IMR-90 (cell line): ENCODE results near the gene GPR152. TPM values are rescaled to one million over a fixed set of nuclear protein-coding genes. Genes with fewer than 3 reads are reported as not detected.

Experiments
- ATAC-seq: fragments of 200-7000 bp; cut with Tn5 transposase; 2 replicates; pipeline ENCODE4 v1.9.1; 2020; ENCODE audit warnings: low read depth, mild to moderate bottlenecking, moderate library complexity
- BruUV-seq: library from RNA; stranded (reverse); fragments of 400-500 nt; replicated peaks from 2 replicates; lab custom pipeline; 2021; lab: Mats Ljungman, UMichigan
- CTCF ChIA-PET: fragments of 300-600 bp; formaldehyde crosslinking; extraction: SDS; loops from one replicate; lab custom pipeline; 2021; ENCODE audit warnings: antibody characterized with exemption; lab: Yijun Ruan, JAX
- POLR2A ChIA-PET: fragments of 300-600 bp; sonication (Branson Sonifier 250); formaldehyde crosslinking; loops from one replicate; lab custom pipeline; 2022; ENCODE audit warnings: antibody characterized with exemption; ENCODE audit not compliant: unreplicated experiment; lab: Charles Lee
- DNase-seq: peaks from one replicate; pipeline ENCODE4 v3.0.0; 2013
- H2AFZ ChIP-seq: replicated peaks from 2 replicates; pipeline ENCODE3; 2013; ENCODE audit warnings: low read length, mild to moderate bottlenecking; ENCODE audit not compliant: poor library complexity
- H2AK5ac ChIP-seq: 2 replicates; pipeline ENCODE4 v1.6.1; 2013; ENCODE audit warnings: low read depth, low read length, inconsistent platforms
- H2AK9ac ChIP-seq: replicated peaks from 2 replicates; pipeline ENCODE3; 2013; ENCODE audit warnings: mild to moderate bottlenecking, low read depth, low read length, moderate library complexity; ENCODE audit not compliant: poor library complexity
- H2BK120ac ChIP-seq: 2 replicates; pipeline ENCODE4 v1.6.1; 2013; ENCODE audit warnings: low read depth, low read length, inconsistent platforms
- H2BK15ac ChIP-seq: 3 replicates; pipeline ENCODE4 v1.6.1; 2013; ENCODE audit warnings: low read depth, low read length, inconsistent platforms
- H2BK20ac ChIP-seq: 2 replicates; pipeline ENCODE4 v1.6.1; 2013; ENCODE audit warnings: low read depth, mild to moderate bottlenecking, inconsistent platforms, low read length, moderate library complexity
- H2BK5ac ChIP-seq: 2 replicates; pipeline ENCODE4 v1.6.1; 2013; ENCODE audit warnings: mild to moderate bottlenecking, low read depth, low read length, inconsistent platforms; ENCODE audit not compliant: poor library complexity, severe bottlenecking
- H3K14ac ChIP-seq: replicated peaks from 2 replicates; pipeline ENCODE4 v1.6.1; 2013; ENCODE audit warnings: low read depth, low read length, inconsistent platforms
- H3K18ac ChIP-seq: 2 replicates; pipeline ENCODE4 v1.6.1; 2013; ENCODE audit warnings: low read depth, low read length, control low read depth
- H3K23ac ChIP-seq: 2 replicates; pipeline ENCODE4 v1.6.1; 2013; ENCODE audit warnings: low read depth, low read length, inconsistent platforms
- H3K27ac ChIP-seq: 2 replicates; pipeline ENCODE4 v1.5.1; 2013; ENCODE audit warnings: mild to moderate bottlenecking, control low read depth, low read length; ENCODE audit not compliant: insufficient read depth
- H3K27me3 ChIP-seq: 2 replicates; pipeline ENCODE4 v1.6.1; 2013; ENCODE audit warnings: low read length; ENCODE audit not compliant: control insufficient read depth, insufficient read depth
- H3K36me3 ChIP-seq: 2 replicates; pipeline ENCODE4 v1.6.1; 2013; ENCODE audit warnings: low read length, mixed read lengths; ENCODE audit not compliant: control insufficient read depth, insufficient read depth
- H3K4ac ChIP-seq: 2 replicates; pipeline ENCODE4 v1.6.1; 2013; ENCODE audit warnings: low read depth, low read length, inconsistent platforms
- H3K4me1 ChIP-seq: 2 replicates; pipeline ENCODE4 v1.6.1; 2013; ENCODE audit warnings: low read length, mixed read lengths; ENCODE audit not compliant: control insufficient read depth, insufficient read depth
- H3K4me2 ChIP-seq: 2 replicates; pipeline ENCODE4 v1.6.1; 2013; ENCODE audit warnings: low read depth, mild to moderate bottlenecking, control low read depth, low read length, moderate library complexity
- H3K4me3 ChIP-seq: 2 replicates; pipeline ENCODE4 v1.5.1; 2013; ENCODE audit warnings: low read depth, mild to moderate bottlenecking, control low read depth, low read length, moderate library complexity; ENCODE audit not compliant: insufficient read depth
- H3K56ac ChIP-seq: 2 replicates; pipeline ENCODE4 v1.6.1; 2013; ENCODE audit warnings: low read length, inconsistent platforms; ENCODE audit not compliant: insufficient read depth; ENCODE audit errors: extremely low read depth
- H3K79me1 ChIP-seq, 2 experiments: 2 replicates each; pipeline ENCODE4 v1.6.1; 2013; ENCODE audit warnings: low read length in 2 of 2, inconsistent platforms in 1 of 2, low read depth in 1 of 2
- H3K9ac ChIP-seq: 2 replicates; pipeline ENCODE4 v1.6.1; 2013; ENCODE audit warnings: low read depth, low read length, control low read depth
- H3K9me1 ChIP-seq: 2 replicates; pipeline ENCODE4 v1.6.1; 2013; ENCODE audit warnings: low read length, inconsistent platforms; ENCODE audit not compliant: insufficient read depth
- H3K9me3 ChIP-seq: 2 replicates; pipeline ENCODE4 v1.6.1; 2013; ENCODE audit warnings: low read length; ENCODE audit not compliant: control insufficient read depth, insufficient read depth
- H4K20me1 ChIP-seq: 2 replicates; pipeline ENCODE4 v1.6.1; 2013; ENCODE audit warnings: low read length, inconsistent platforms; ENCODE audit not compliant: insufficient read depth
- H4K5ac ChIP-seq: 2 replicates; pipeline ENCODE4 v1.6.1; 2013; ENCODE audit warnings: mild to moderate bottlenecking, low read depth, low read length, control low read depth
- H4K8ac ChIP-seq, 2 experiments: 2 replicates each; pipeline ENCODE4 v1.6.1; 2013; ENCODE audit warnings: low read depth in 2 of 2, low read length in 2 of 2, control low read depth in 1 of 2, inconsistent platforms in 1 of 2
- H4K91ac ChIP-seq: 2 replicates; pipeline ENCODE4 v1.6.1; 2013; ENCODE audit warnings: low read depth, low read length, inconsistent platforms; ENCODE audit not compliant: insufficient read depth
- BHLHE40 ChIP-seq: fragments of 150-350 bp; IDR thresholded peaks from 2 replicates; pipeline ENCODE4 v1.6.1; 2016; ENCODE audit warnings: mild to moderate bottlenecking, low read depth, low read length
- CEBPB ChIP-seq: IDR thresholded peaks from 2 replicates; pipeline ENCODE4 v1.6.1; 2012; ENCODE audit warnings: low read depth, low read length, improper control_type of control experiment
- CHD1 ChIP-seq: IDR thresholded peaks from 2 replicates; pipeline ENCODE4 v1.6.1; 2012; ENCODE audit warnings: low read depth, low read length, improper control_type of control experiment
- ELK1 ChIP-seq: fragments of 150-350 bp; IDR thresholded peaks from 2 replicates; pipeline ENCODE4 v1.6.1; 2016; ENCODE audit warnings: low read depth, mild to moderate bottlenecking, low read length, moderate library complexity, borderline replicate concordance
- FOS ChIP-seq: fragments of 150-350 bp; IDR thresholded peaks from 2 replicates; pipeline ENCODE4 v1.6.1; 2016; ENCODE audit warnings: low read depth, low read length
- MAFK ChIP-seq: IDR thresholded peaks from 2 replicates; pipeline ENCODE4 v1.6.1; 2012; ENCODE audit warnings: low read depth, low read length, improper control_type of control experiment
- MAZ ChIP-seq: IDR thresholded peaks from 2 replicates; pipeline ENCODE4 v1.6.1; 2012; ENCODE audit warnings: low read depth, mild to moderate bottlenecking, low read length, improper control_type of control experiment, moderate library complexity, borderline replicate concordance
- NFE2L2 ChIP-seq: fragments of 150-350 bp; IDR thresholded peaks from 2 replicates; pipeline ENCODE4 v1.6.1; 2016; ENCODE audit warnings: low read depth, mild to moderate bottlenecking, low read length
- POLR2A ChIP-seq: IDR thresholded peaks from 2 replicates; pipeline ENCODE4 v1.6.1; 2012; ENCODE audit warnings: mild to moderate bottlenecking, low read depth, low read length
- RAD21 ChIP-seq: IDR thresholded peaks from 2 replicates; pipeline ENCODE4 v1.6.1; 2012; ENCODE audit warnings: low read length, improper control_type of control experiment
- RCOR1 ChIP-seq: IDR thresholded peaks from 2 replicates; pipeline ENCODE4 v1.6.1; 2012; ENCODE audit warnings: mild to moderate bottlenecking, low read length, improper control_type of control experiment; ENCODE audit not compliant: insufficient replicate concordance
- RFX5 ChIP-seq: IDR thresholded peaks from 2 replicates; pipeline ENCODE4 v1.8.0; 2012; ENCODE audit warnings: low read depth, mild to moderate bottlenecking, low read length, moderate library complexity
- SMC3 ChIP-seq: fragments of 150-350 bp; IDR thresholded peaks from 2 replicates; pipeline ENCODE4 v1.6.1; 2016; ENCODE audit warnings: low read depth, mild to moderate bottlenecking, antibody characterized with exemption, low read length, moderate library complexity
- USF2 ChIP-seq: fragments of 150-350 bp; IDR thresholded peaks from 2 replicates; pipeline ENCODE4 v1.6.1; 2017; ENCODE audit warnings: mild to moderate bottlenecking, antibody characterized with exemption, low read length, low read depth
- WGBS, 2 experiments: methylation state at CpG; one replicate each; pipeline versions ENCODE4 v1.1.5 to v1.1.7; 2013; ENCODE audit warnings: missing lambda C conversion rate in 2 of 2; ENCODE audit not compliant: insufficient read length in 1 of 2; ENCODE audit errors: extremely low coverage in 2 of 2; 5-methylcytosine and 5-hydroxymethylcytosine counted together
- dilution Hi-C: fragments of 300-500 bp; cut with HindIII; formaldehyde crosslinking; loops from one replicate; pipeline ENCODE4 v1.14.3; 2018; ENCODE audit warnings: low sequenced_read_pairs; ENCODE audit not compliant: unreplicated experiment
- in situ Hi-C: fragments of 300-500 bp; cut with MboI; formaldehyde crosslinking; loops from 3 replicates; pipeline ENCODE4 v1.14.3; 2019; ENCODE audit warnings: low sequenced_read_pairs, inconsistent platforms, mixed read lengths
- intact Hi-C: fragments of 100-400 bp; cut with micrococcal nuclease; formaldehyde crosslinking; loops from 2 replicates; pipeline ENCODE4 v1.10.0; 2022
- polyA plus RNA-seq, 3 experiments: library from polyadenylated mRNA; depleted of rRNA; stranded (reverse); fragments of >200 nt; gene quantifications; 2 replicates each; pipeline ENCODE4 v1.2.3, GENCODE V29; 2012; ENCODE audit warnings: low replicate concordance in 1 of 3
- total RNA-seq: library from RNA; depleted of rRNA; stranded (reverse); fragments of >200 nt; gene quantifications from 2 replicates; pipeline ENCODE4 v1.2.3, GENCODE V29; 2012

GPR152 gene
- total and polyA plus RNA-seq, 2 of the 4 experiments (the other 2 are of a cell fraction) = not detected

GRCh38 chr11:67491276-67492068 is 38.9 kb upstream of the GPR152 start (continued):
- no peak for TF ChIP-seq RAD21

- CTCF ChIA-PET = no interaction called here
- 85% methylated on average over 8 of the region's 15 CpGs; no CpG with 5 or more reads in 1 of the 2 experiments for WGBS, 2 experiments
- H4K8ac ChIP-seq = no peak overlapping the region
- no peak overlapping the region for H4K91ac ChIP-seq
- dilution Hi-C loops = no loop called here
- no peak overlapping the region for H3K23ac ChIP-seq
- H2BK15ac ChIP-seq = no peak overlapping the region
- no peaks in the 10 kb centered on the region for H3K4me1 ChIP-seq
- intact Hi-C loops = no loop called here
- no peak overlapping the region for H3K14ac ChIP-seq
- peaks cover 55% of the 10 kb centered on the region for H3K36me3 ChIP-seq
- H3K9ac ChIP-seq = no peak overlapping the region
- no peak overlapping the region for H2BK120ac ChIP-seq
- H3K56ac ChIP-seq = no peak overlapping the region
- H3K27ac ChIP-seq = no peak overlapping the region
- in situ Hi-C loops = no loop called here
- peaks cover 4 to 14% of the 10 kb centered on the region in 2 experiments; a peak in 1 of 4 replicates for H3K79me1 ChIP-seq
- H2BK20ac ChIP-seq = no peak overlapping the region
- ATAC-seq (no peak; the same call in 1 of the 2 replicates), DNase-seq (no peak)
- POLR2A ChIA-PET = no interaction called here
- no peaks in the 10 kb centered on the region; the same call in none of the 2 replicates for H4K20me1 ChIP-seq
- no peak overlapping the region for H3K4me2 ChIP-seq
- H3K4ac ChIP-seq = no peak overlapping the region
- H3K4me3 ChIP-seq = no peak overlapping the region
- peak overlapping the region; percentile 52 for H2AK9ac ChIP-seq
- no peaks in the 10 kb centered on the region for H3K27me3 ChIP-seq
- no peak overlapping the region for H4K5ac ChIP-seq
- no peak overlapping the region for H2AK5ac ChIP-seq
- H3K9me3 ChIP-seq = no peaks in the 10 kb centered on the region
- H2AFZ ChIP-seq = no peak overlapping the region
- BruUV-seq = no TSS peak
- no peak overlapping the region for H2BK5ac ChIP-seq
- H3K9me1 ChIP-seq = peaks cover 10% of the 10 kb centered on the region
- no peak overlapping the region for H3K18ac ChIP-seq
- TF ChIP-seq CHD1 (no peak), MAZ (no peak), SMC3 (no peak), RFX5 (no peak), RAD21 (no peak), RCOR1 (no peak), MAFK (no peak), CEBPB (no peak), BHLHE40 (no peak), FOS (no peak), POLR2A (no peak), USF2 (no peak), ELK1 (no peak), NFE2L2 (no peak)
Observed at GRCh38 chr11:67490727-67491065, 38.2 kb upstream of the GPR152 start.
